ENCODE measurements around the gene CD55. TPM values are rescaled to one million over a fixed set of nuclear protein-coding genes. Genes with fewer than 3 reads are reported as not detected.

CD55 gene
- total RNA-seq, 4 donors from 2014 or later = 138 to 264 (median 197) TPM

DNA sequence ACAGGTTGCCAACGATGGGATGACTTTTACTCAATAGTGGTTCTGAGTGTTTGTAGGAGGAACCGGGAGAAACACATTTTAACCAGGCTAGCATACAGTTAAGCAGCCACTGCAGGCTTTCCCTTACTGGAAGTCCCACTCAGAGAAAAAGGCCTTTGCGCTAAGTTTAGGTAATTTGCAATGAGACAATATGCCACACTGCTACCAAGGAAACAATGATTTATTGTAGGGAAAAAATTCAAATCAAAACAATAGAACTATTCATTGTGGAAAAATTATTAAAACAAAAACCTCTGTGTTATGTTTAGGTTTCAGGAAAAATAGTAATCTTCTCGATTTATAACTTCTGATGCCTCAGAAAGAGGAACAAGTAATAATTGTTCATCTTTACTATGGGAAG is 81.3 kb downstream of the CD55 start:
- no peak for TF ChIP-seq EP300 (IDR thresholded peaks at IDR 0.05)
- TF ChIP-seq POLR2A (IDR thresholded peaks at IDR 0.05) = no peak
- TF ChIP-seq POLR2AphosphoS5 (IDR thresholded peaks at IDR 0.05) = no peak
- TF ChIP-seq, protein P1, sequence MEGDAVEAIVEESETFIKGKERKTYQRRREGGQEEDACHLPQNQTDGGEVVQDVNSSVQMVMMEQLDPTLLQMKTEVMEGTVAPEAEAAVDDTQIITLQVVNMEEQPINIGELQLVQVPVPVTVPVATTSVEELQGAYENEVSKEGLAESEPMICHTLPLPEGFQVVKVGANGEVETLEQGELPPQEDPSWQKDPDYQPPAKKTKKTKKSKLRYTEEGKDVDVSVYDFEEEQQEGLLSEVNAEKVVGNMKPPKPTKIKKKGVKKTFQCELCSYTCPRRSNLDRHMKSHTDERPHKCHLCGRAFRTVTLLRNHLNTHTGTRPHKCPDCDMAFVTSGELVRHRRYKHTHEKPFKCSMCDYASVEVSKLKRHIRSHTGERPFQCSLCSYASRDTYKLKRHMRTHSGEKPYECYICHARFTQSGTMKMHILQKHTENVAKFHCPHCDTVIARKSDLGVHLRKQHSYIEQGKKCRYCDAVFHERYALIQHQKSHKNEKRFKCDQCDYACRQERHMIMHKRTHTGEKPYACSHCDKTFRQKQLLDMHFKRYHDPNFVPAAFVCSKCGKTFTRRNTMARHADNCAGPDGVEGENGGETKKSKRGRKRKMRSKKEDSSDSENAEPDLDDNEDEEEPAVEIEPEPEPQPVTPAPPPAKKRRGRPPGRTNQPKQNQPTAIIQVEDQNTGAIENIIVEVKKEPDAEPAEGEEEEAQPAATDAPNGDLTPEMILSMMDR (IDR thresholded peaks at IDR 0.05) = no peak
- DNase-seq (ENCODE audit: low spot score in 2 of 2) = no peak

GRCh38 chr1:207404849-207405525 is 83.5 kb downstream of the CD55 start:
- no peak for DNase-seq (ENCODE audit: low spot score in 2 of 2)
- H3K27ac ChIP-seq = no peak overlapping the region
- WGBS = 82% methylated on average over 6 of the region's 6 CpGs
- H3K36me3 ChIP-seq = no peaks in the 10 kb centered on the region
- H3K4me1 ChIP-seq = no peaks in the 10 kb centered on the region
- H3K9me3 ChIP-seq = no peaks in the 10 kb centered on the region
- H3K4me3 ChIP-seq = no peak overlapping the region
- TF ChIP-seq POLR2AphosphoS5 (IDR thresholded peaks at IDR 0.05) = no peak
- TF ChIP-seq EP300 (IDR thresholded peaks at IDR 0.05) = no peak
- TF ChIP-seq, protein P1 (IDR thresholded peaks at IDR 0.05) = peak; percentile 59 to 75
- TF ChIP-seq POLR2A (IDR thresholded peaks at IDR 0.05) = no peak
- H3K27me3 ChIP-seq = no peaks in the 10 kb centered on the region

More for the DNA sequence above, 81.3 kb downstream of the CD55 start:
- no peak overlapping the region for H3K27ac ChIP-seq
- no peaks in the 10 kb centered on the region for H3K36me3 ChIP-seq
- 70% methylated on average over 4 of the region's 4 CpGs for WGBS
- H3K27me3 ChIP-seq = no peaks in the 10 kb centered on the region
- H3K4me3 ChIP-seq = no peak overlapping the region
- H3K9me3 ChIP-seq = no peaks in the 10 kb centered on the region
- H3K4me1 ChIP-seq = no peaks in the 10 kb centered on the region

- H3K36me3 ChIP-seq = no peaks in the 10 kb centered on the region
- H3K27me3 ChIP-seq = no peaks in the 10 kb centered on the region
- H3K4me3 ChIP-seq = no peak overlapping the region
- DNase-seq (ENCODE audit: low spot score in 2 of 2) = no peak
- H3K4me1 ChIP-seq = no peaks in the 10 kb centered on the region
- H3K9me3 ChIP-seq = no peaks in the 10 kb centered on the region
- no peak for TF ChIP-seq POLR2A (IDR thresholded peaks at IDR 0.05)
- TF ChIP-seq, protein P1 (IDR thresholded peaks at IDR 0.05) = no peak
- TF ChIP-seq EP300 (IDR thresholded peaks at IDR 0.05) = no peak
- TF ChIP-seq POLR2AphosphoS5 (IDR thresholded peaks at IDR 0.05) = no peak
- no peak overlapping the region for H3K27ac ChIP-seq
These were observed 84.3 kb downstream of the CD55 start for GRCh38 chr1:207405814-207406213.

DNA sequence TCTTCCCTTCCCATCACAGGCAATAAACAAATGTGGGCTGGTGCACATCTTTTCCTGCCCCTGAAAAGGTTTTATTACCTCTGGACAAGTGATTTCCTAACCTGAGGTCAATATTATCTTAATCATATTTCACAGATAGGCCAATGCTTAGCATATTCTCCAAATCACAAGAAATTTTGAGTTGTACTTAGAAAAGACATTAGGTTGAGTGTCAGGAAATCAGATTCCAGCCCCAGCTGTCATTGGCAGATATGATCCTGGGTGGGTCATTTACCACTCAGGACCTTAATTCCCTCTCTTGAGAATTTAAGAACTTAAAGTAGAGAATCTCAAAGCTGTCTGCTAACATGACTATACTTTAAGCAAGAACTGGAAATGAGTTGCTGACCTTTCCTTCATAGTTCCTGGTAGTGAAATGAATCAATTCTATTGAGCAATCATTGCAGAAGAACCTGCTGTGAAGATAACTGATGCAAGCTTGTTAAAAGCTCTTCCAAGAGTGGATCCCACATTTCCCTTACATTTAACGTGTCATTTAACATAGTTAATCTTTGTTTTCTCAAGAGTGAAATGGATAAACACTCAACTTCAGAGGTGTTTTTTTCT is 86.3 kb downstream of the CD55 start:
- Histone ChIP-seq H3K9me3 (no peaks in the 10 kb centered on the region), H3K4me3 (no peak overlapping the region), H3K27me3 (no peaks in the 10 kb centered on the region), H3K27ac (no peak overlapping the region), H3K4me1 (no peaks in the 10 kb centered on the region), H3K36me3 (no peaks in the 10 kb centered on the region)
- 37% methylated on average over 1 of the region's 1 CpG for WGBS
- no peak for TF ChIP-seq EP300 (IDR thresholded peaks at IDR 0.05)
- DNase-seq (ENCODE audit: low spot score in 2 of 2) = no peak

Other genes with a start within 250 kb of the CD55 start
- 1 to 10 TPM in 1 of 4 donors, not detected in 3; 1.5 TPM for gene C4BPB, start 232.8 kb upstream of the CD55 start, total RNA-seq
- 1 to 10 TPM in 1 of 4 donors, not detected in 3; 3.1 TPM for gene C4BPA, start 217.4 kb upstream of the CD55 start, total RNA-seq
- gene CR2, start 132.7 kb downstream of the CD55 start, total RNA-seq = not detected
- 1 to 10 TPM in 1 of 4 donors, under 1 TPM in 3; 0.56 to 1.0 (median 0.66) TPM for gene CR1, start 174.5 kb downstream of the CD55 start, total RNA-seq

All from suprapubic skin (tissue), 4 donors.